NCI-H2227 (cell line): ENCODE data around the gene ROPN1B.
A peak's percentile ranks its signal among the peaks of the same experiment; 100 is the strongest.
"Not testable (repeated sequence)": the region's sequence is repeated elsewhere in the genome, so short reads cannot be mapped to it uniquely, and the experiment has no call there.

Experiments
- DNase-seq: peaks from one replicate; lab custom pipeline; 2025; ENCODE audit not compliant: unreplicated experiment; lab: John Stamatoyannopoulos, UW

Gene ROPN1B

DNA sequence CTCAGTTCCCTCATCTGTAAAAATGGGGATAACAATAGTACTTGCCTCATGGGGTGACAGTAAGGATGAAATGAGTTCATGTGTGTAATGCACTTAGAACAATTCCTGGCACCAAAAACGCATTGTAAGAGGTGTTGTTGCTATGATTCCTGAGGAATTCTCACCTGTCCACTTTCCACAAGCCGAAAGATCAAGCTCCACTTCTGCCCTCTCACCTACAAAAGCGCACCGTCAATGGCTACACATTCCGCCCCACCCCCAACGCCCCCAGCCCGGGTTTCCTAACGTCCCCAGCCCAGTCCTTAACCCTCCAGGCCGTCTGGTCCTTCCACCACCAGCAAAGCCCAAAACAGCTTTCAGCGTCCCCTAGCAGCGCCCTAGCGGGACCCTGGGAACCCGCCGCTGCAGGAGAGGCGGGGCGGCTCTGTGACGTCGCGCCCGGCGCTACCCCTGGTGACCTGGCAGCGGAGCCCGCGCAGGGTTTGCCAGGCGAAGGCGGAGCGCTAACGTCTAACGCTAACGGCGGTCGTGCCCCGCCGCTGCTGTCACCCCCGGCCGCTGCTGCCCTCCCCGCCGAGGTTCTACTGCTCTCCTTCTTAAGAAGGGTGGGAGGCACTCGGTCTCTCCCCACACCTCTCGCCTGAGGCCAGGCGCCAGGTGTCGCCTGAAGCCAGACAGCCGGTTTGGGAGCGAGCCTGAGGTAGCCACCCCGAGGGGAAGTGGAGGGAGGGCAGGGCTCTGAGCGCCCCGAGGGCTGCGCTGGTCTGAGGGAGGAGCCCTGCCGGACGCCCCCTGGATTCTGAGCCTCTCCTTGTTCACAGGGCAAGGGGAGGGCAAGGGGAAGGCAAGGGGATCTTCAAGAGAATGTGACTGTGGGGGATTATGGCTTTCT, at the start of gene ROPN1B:
ROPN1B (plus strand) TSS at position 478 of the 892 bp plus-strand sequence. CDS start 2,877 bp downstream, outside the sequence.
- DNase-seq = not testable (repeated sequence)

DNA sequence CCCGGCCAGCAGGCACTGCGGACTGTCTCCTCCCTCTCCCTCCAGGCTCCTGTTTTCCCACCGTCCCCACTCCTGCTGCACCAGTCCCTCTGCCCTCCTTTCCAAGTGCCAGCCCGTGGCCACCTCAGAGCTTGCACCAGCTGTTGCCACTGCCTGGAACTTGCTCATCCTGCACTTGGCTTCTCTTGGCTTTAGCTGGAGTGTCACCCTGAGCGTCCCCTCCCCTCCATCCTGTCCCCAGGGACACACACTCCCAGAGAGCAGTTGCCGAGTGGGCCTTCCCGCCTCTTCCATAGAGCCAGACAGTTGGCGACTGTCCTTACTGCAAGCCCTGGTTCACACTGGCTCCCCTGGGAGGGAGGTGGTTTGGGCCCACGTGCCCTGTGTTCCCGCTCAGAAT, 48.8 kb upstream of the ROPN1B start:
- DNase-seq = not testable (repeated sequence)

DNA sequence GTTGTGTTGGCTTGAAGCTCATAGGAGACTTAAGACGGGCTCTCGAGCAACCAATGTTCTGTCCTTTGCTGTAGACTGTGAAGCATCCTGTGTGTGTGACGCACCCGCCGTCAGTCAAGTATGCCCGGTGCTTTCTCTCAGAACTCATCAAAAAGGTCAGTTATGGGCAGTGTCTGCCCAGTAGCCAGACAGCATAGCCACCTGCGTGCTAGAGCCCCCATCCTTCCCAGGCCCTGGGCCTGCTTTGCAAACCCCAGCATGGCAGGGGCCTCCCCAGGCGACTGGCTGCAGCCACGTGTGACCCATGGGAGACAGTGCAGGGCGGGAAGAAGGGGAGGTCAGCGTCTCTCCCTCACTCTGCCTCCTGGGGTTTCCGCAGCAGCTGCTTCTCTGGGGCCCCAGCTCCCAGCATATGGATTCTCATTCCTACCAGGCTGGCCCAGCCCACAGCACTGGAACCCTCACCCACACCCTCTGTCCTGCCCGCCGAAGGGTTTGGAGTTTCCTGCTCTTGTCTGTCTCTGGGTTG, 48.2 kb upstream of the ROPN1B start:
- DNase-seq = not testable (repeated sequence)

DNA sequence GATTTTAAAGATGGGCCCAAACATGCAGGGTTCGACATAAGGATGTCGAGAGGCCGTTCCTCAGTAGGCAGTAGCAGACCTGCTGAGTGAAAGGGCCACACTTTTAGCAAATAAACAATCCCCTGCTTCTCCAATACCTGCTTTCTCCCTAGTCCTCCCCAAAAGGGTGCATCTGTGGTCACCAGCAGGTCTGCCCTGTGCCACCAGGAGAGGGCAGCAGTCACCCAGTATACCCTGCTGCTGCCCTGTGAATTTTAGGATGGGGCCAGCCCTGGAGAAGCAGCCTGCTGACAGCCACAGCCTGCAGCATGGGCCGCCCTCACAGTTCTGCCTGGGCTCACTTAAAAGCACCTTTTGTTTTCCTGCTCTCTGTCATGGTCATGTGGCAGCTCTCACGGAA, 47.3 kb upstream of the ROPN1B start:
- peak; percentile 3 for DNase-seq

DNA sequence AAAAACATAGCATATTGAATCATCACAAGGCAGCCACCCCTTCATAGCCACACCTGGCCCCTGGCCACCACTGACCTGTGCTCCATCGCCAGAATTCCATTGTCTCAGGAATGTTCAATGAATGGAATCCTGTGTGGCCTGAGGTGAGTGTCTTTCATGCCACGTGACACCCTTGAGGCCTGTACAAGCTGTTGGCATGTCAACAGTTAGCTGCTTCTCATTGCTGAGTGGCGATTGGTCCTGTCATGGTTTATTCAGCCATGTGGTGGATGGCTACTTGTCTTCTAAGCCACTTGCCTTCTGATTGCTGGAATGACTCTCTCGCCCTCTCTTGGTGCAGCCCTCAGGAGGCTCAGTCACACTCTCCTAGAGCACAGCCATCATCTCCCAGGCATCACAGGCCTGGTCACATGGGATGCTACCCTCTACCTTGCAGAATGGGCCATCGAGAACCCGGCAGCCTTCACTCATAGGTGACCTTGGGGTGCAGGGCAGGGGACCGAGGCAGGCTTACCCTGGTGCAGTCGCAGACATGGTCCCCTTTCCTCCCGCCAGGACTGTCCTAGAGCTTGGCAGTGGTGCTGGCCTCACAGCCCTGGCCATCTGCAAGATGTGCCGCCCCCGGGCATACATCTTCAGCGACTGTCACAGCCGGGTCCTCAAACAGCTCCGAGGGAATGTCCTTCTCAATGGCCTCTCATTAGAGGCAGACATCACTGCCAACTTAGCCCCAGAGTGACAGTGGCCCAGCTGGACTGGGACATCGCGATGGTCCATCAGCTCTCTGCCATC, 45.5 kb upstream of the ROPN1B start:
- DNase-seq = not testable (repeated sequence)

DNA sequence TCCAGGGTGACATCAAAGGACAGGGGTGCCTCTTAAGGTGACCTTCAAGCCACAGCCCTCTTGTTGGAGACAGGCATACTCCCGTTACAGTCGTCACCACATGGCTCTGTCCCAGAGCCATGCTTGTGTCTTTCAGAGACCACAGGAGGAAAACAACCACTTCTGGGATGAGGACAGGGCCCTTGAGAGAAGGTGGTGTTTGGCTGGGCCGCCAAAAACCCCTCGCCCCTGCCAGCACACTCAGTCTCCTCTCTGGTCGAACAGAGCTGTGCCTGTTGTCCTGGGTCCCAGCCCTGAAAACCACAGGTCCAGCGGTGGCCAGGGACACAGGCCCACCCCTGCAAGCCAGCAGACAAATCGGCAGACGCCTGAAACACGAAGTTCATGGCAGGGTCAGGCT, 44.7 kb upstream of the ROPN1B start:
- DNase-seq = not testable (repeated sequence)

DNA sequence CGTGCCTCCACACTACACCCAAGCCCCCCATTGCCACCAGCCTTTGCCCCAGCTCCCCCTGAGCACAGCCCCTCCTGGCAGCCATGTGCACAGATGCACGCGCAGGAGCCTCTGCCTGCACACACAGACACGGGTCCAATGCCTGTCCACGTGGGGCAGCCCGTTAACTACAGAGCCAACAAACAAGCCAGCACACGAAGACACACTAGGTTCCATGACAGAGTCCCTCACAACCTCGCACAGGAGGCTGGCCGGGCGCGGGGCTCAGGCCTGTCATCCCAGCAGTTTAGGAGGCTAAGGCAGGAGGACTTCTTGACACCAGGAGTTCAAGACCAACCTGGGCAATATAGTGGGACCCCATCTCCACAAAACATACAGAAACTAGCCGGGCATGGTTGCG, 43.3 kb upstream of the ROPN1B start:
- DNase-seq = not testable (repeated sequence)

DNA sequence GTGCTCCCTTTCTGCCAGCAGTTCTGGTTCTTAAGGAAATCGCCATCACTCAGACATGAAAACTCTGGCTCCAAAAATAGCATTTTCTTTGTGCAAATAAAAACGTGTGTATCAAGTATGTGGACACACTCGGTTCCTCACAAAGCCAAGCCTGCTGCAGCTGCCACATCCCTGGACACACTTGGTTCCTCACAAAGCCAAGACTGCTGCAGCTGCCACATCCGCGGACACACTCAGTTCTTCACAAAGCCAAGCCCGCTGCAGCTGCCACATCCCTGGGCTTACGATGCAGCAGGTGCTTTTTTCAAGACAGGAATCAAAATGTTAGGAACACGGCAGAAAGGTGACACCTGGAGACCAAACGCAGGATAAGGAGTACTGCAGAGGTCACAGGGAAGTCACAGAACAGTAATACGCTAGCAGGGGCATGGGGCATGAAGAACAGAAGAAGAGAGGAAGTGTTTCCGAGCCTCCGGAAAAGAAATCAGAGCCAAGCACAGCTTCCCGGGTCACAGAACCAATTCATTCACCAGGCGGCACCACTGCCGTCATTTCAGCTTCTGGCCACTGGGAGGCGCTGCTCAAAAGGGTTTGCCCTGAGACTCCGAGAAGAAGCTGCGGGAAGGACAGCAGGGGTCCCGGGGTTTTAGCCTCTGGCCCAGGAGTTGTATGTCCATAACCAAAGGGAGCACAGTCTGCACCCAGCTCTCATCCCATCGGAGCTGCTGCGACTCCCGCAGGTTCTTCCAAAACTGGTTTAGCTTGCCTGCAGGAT, 40.0 kb upstream of the ROPN1B start:
- peak; percentile 6 for DNase-seq

DNA sequence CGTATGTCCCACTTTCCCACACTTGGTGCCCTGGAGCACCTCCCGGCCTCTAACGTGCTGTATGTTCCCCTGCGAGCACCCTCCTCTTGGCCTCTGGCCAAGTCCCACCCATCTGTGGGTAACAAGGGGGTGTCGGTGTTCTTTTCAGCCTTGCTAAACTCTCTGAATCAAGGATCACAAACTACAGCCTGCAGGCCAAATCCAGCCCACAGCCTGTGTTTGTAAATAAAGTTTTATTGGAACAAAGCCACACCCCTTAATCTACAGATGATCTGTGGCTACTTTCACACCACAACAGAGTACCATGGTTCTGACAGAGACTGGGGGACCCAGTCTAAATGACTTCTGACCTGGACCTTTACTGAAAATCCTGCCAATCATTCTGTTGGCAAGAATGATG, 39.2 kb upstream of the ROPN1B start:
- DNase-seq = not testable (repeated sequence)

DNA sequence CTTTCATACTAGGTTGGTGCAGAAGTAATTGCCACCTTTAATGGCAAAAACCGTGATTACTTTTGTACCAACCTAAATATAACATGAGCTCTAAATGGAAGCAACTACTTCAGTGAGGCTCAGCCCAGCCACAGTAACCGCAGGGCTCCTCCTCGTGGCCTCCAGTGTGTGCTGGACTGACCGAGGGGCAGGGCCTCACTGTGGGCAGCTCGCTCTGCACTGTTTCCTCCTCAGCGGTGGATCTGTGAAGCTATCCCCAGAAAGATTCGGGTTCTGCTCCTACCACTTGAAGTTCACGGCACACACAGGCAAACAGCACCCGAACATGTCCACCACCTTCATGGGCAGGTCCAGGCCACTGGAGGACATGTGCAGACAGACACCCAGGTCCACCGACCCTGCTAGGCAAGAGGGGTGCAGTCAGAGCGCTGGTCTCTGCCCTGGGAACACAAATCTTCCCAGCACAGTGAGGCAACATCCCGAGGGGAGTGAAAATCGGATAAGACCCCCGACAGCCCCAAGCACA, 37.6 kb upstream of the ROPN1B start:
- not testable (repeated sequence) for DNase-seq

DNA sequence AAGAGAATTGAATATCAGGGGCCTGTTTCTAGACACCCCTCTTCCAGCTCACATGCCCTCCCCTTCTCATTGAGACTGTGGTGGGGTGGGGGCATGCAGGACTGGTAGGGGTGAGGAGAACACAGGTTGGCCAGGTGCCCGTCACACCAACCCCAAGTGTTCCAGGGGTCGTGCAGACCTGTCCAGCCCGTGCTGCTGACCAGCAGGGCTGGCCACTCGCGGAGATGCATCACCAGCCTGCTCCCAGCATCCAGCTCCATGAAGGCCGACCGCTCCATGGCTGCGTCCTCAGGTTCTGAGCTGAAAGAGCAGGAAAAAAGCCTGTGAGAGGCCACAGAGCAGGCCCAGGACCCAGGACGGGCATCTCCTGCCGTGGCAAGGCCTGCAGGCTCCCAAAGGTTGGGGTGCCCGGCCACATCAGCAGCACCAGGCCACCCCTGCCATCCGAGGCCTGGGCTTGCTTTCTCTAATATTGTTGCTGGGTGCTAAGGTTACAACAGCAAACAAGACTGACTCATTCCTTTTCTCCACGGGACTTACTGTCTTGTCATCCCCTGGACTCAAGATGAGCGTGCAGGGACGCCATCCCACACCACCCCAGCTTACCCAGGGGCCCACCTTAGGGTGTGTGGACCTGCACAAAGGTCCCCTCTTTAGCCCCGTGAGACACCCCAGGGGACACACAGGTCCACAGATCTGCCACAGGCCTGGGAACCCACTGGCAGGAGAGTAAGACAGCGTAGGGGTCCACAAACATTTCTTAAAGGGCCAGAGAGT, 35.4 kb upstream of the ROPN1B start:
- DNase-seq = not testable (repeated sequence)

DNA sequence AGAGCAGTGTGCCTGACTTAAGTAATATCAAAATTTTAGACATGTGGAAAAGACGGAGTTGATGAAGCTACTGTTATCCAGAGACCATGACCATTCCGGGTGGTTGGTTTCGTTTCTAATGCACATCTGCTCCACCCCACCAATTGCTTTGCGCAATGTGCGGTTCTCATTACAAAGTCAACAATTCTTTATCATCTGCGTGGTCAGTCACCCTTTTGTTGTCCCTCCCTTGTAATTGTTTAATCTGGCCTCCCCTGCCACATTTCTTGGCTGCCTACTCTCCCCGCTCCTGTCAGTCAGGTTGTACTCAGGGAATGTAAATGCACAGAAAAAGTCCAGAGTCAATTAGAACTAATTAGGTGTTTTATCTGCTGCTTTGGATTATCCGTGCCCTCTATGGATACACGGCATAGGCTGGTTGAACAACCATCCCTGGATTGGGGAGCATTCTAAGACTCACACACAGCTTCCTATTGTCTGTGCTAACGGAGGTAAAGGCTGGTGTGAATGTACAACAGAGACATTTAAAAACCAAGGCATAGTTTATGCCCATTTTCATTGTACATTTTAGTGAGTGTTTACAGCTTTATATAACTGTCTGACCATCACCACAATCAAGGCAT, 33.6 kb upstream of the ROPN1B start:
- not testable (repeated sequence) for DNase-seq

DNA sequence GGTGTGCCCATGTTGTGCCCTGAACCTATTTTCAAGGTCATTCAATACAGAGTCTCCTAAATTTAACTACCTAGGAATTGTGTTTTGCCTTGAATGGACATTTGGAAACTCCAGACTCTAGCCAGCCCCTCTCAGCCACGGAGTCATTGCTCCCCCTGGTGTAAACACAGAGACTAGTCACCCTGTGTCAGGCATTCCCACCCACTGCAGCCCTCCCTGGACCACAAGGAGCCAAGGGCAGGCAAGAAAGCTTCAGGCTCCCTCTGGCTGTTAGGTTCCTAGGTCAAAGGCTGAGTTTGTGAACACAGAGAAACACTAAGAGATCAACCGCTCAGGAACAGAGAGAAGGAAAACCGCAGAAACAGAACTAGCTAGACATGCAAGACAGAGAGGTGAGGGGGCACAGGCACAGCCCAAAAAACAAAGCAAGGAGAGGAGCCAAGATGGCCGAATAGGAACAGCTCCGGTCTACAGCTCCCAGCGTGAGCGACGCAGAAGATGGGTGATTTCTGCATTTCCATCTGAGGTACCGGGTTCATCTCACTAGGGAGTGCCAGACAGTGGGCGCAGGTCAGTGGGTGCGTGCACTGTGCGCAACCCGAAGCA, 32.7 kb upstream of the ROPN1B start:
- DNase-seq = not testable (repeated sequence)

DNA sequence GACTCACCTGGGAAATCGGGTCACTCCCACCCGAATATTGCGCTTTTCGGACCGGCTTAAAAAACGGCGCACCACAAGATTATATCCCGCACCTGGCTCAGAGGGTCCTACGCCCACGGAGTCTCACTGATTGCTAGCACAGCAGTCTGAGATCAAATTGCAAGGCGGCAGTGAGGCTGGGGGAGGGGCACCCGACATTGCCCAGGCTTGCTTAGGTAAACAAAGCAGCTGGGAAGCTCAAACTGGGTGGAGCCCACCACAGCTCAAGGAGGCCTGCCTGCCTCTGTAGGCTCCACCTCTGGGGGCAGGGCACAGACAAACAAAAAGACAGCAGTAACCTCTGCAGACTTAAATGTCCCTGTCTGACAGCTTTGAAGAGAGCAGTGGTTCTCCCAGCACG, 32.1 kb upstream of the ROPN1B start:
- DNase-seq = not testable (repeated sequence)

DNA sequence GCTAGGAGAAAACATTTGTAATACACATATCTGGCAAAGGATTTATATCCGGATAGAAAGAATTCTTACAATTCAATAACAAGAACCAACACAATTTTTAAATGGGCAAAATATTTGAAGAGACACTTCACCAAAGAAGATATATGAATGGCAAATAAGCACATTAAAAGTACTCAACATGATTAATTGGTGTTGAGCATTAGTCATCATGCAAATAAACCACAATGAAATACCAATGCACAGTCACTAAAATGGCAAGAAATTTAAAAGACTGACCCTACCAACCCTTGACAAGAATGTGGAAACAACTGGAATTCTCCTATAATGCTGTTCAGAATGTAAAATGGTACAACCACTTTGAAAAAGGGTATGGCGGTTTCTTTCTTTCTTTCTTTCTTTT, 21.2 kb upstream of the ROPN1B start:
- DNase-seq = not testable (repeated sequence)

DNA sequence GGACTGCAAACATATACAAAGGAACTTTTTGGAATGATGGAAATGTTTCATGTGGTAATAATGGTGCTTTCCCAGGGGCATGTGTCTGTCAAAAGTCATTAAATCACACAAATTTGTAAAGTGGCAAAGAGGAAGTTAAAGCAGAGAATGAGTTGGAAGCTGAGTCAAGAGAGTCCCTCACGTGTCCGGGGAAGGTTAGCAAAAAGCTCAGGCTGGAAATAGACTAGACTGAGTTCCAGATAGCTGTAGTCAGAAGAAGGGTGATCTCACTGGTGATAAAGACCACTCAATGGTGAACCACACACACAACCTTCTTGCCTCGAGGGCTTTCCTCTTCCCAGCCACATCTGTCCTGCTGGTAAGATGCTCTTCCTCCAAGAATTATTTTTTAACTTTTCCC, 20.1 kb upstream of the ROPN1B start:
- not testable (repeated sequence) for DNase-seq

DNA sequence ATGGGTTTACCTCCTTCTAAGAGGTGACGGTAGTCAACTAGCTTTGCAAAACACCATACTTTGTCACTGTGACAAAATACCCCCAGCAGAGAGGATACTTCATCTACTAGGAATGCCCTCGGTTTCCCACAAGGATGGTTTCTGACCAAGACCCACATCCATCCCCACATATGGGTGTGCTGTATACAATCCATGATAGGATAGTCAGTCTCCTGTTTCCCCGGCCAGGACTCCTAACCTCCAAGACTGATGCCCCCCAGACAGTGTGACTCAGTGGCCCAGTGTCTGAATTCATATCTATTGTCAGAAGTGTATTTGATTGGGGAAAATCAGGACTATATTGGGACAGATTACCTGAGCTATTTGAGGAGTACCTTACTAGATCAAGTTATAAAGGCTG, 17.8 kb upstream of the ROPN1B start:
- not testable (repeated sequence) for DNase-seq

DNA sequence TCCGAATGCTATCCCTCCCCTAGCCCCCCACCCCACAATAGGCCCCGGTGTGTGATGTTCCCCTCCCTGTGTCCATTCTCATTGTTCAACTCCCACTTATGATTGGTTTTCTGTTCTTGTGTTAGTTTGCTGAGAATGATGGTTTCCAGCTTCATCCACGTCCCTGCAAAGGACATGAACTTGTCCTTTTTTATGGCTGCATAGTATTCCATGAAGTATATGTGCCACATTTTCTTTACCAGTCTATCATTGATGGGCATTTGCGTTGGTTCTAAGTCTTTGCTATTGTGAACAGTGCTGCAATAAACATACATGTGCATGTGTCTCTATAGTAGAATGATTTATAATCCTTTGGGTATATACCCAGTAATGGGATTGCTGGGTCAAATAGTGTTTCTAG, 12.0 kb upstream of the ROPN1B start:
- DNase-seq = not testable (repeated sequence)
